ENCODE measurements around the gene MINDY4.

GRCh38 chr7:30813466-30813865 lies 42.2 kb downstream of the MINDY4 start:
- TF ChIP-seq, protein P1, sequence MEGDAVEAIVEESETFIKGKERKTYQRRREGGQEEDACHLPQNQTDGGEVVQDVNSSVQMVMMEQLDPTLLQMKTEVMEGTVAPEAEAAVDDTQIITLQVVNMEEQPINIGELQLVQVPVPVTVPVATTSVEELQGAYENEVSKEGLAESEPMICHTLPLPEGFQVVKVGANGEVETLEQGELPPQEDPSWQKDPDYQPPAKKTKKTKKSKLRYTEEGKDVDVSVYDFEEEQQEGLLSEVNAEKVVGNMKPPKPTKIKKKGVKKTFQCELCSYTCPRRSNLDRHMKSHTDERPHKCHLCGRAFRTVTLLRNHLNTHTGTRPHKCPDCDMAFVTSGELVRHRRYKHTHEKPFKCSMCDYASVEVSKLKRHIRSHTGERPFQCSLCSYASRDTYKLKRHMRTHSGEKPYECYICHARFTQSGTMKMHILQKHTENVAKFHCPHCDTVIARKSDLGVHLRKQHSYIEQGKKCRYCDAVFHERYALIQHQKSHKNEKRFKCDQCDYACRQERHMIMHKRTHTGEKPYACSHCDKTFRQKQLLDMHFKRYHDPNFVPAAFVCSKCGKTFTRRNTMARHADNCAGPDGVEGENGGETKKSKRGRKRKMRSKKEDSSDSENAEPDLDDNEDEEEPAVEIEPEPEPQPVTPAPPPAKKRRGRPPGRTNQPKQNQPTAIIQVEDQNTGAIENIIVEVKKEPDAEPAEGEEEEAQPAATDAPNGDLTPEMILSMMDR (IDR thresholded peaks at IDR 0.05; ENCODE audit: low read depth, low read length, poor library complexity, severe bottlenecking), result no peak
- no peak for TF ChIP-seq EZH2phosphoT487 (IDR thresholded peaks at IDR 0.05; ENCODE audit: borderline replicate concordance, low read length)
